ENCODE data around the gene PRICKLE3.

PRICKLE3 gene

DNA sequence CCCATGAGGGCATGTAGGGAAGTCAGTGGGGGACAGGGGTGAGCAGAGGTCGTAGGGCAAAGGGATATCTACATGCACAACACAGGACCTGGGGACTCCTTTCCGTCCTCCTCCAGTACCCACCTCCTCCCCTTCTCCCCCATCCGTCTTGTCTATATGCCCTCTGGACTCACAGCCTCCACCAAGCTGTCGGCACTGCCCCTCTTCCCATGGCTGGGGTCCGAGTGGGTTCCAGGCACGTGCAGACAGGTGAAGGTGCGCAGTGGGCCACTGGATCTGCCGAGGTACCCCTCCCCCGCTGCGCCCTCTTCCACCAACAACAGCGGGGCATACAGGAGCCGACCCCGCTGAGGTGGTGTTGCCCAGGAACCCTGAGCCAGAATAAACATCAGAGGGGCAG is 19.3 kb upstream of the PRICKLE3 start:
- no peak for DNase-seq

DNA sequence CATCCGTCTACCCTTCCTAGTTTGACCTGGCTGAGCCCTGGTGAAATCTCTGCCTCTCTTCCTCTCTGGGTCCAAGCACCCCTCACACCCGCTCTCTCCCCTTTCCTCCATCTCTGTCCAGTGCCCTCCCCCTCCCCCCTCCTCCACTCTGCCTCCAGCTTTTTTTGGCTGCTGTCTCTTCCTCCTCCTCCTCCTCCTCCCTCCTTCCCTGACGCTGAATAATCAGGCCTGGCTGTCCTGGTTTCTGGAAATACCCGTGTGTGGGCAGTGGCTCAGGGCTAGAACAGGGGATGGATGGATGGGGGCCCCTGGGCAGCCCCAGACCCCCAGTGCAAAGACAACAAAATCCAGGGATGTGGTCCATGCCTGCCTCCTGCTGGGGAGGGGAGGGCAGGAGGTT is 18.5 kb upstream of the PRICKLE3 start:
- DNase-seq, result no peak

- DNase-seq, result no peak
Observed at GRCh38 chrX:49204017-49204416, 17.8 kb upstream of the PRICKLE3 start.

GRCh38 chrX:49203536-49203935 is 17.4 kb upstream of the PRICKLE3 start:
- DNase-seq, result no peak

DNA sequence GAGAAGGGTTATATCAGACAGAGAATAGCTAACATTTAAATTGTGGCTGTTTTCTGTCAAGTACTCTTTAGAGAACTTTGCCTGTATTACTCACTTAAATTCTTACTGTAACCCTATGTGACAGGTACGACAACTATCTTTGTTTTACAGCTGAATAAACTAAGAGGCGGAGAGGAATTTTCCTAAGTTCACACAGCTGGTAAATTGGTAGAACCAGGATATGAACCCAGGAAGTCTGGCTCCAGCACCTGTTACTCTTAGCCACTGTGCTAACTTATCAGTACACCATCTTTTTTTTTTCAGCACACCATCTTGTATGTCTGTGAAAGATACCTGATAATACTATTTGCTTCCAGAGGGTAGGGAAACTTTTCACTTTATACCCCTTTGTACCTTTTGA is 15.8 kb upstream of the PRICKLE3 start:
- no peak for DNase-seq

DNA sequence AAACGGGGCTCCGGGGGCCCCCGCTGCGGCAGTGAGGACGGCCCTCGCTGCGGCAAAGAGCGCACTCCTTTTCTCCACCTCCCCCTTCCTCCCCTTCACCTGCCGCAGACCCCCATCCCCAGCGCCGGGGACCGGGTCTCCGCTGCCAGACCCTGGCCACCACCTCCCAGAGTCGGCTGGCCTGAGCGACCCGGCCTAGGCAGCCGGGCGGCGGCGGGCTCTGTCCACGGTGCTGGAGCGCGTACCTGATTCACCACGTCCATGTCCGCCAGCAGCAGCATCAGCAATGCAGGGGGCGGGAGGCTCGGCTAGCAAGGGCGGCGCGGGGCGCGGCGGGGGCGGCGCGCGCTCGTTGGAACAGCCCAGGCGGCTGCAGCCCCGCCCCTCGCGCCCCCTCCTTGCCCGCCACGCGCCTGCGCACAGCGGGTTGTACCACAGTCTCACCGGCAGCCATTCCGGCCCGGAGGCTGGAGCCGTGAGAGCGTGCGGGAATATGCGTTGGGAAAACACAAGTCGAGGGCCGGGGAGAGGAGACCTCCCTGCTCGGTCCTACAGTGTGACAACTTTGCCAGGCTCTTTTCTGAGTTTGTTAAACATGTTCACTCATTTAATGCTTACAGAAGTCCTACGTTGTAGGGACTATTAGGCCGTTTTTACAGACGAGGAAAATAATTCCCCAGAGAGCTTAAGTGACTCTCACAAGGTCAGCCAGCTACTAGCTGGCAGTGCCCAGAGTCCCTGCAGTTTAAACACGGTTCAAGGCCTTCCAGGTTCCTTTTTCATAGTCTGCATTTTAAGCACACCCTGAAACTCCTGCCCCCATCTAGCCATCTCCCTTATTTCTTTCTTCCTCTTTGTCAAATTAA is 14.0 kb upstream of the PRICKLE3 start, which contains the start of gene SYP:
TSS of gene SYP (minus strand) at position 288 of the 866 bp plus-strand sequence. CDS start at position 281, 7 bp downstream.
- peak; percentile 84 for DNase-seq

DNA sequence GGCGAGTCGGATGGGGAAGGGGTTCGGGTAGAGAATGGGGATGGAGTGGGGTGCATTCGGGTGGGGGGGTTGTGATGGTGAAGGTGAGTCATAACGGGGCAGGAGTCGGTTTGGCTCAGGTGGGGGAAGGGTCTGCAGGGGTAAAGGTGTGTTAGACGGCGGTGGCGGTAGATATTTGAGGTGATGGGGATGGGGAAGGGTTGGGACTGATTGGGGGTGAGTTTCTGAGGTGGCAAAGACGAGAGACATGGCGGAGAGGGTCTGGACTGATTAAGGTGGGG is 13.1 kb upstream of the PRICKLE3 start:
- DNase-seq, result no peak

- no peak for DNase-seq
Observed at GRCh38 chrX:49198540-49199314, 12.6 kb upstream of the PRICKLE3 start.

GRCh38 chrX:49197543-49198087 is 11.4 kb upstream of the PRICKLE3 start:
- no peak for DNase-seq

- DNase-seq, result no peak
Observed at GRCh38 chrX:49193542-49193964, 7.4 kb upstream of the PRICKLE3 start.

- DNase-seq, result no peak
Observed at GRCh38 chrX:49192722-49193328, 6.7 kb upstream of the PRICKLE3 start.

DNA sequence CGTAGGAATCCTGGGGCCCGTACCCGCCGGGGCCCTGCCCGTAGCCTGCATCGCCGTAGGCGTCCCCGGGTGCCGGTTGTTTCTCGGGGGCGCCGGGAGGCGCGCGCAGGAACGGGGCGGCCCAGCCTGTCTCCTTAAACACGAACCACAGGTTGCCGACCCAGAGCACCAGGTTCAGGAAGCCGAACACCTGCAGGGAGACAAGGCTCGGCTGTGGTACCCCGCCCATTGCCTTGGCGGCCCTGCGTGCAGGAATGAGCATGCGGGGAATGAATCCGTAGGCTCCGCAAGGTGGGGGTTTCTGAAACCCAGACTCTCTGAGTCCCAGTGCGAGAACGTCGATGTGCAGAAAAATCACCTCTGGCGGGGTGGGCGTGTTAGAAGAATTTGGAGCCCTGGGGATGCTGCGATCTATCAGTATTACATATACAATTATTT is 5.4 kb upstream of the PRICKLE3 start:
- DNase-seq, result no peak

DNA sequence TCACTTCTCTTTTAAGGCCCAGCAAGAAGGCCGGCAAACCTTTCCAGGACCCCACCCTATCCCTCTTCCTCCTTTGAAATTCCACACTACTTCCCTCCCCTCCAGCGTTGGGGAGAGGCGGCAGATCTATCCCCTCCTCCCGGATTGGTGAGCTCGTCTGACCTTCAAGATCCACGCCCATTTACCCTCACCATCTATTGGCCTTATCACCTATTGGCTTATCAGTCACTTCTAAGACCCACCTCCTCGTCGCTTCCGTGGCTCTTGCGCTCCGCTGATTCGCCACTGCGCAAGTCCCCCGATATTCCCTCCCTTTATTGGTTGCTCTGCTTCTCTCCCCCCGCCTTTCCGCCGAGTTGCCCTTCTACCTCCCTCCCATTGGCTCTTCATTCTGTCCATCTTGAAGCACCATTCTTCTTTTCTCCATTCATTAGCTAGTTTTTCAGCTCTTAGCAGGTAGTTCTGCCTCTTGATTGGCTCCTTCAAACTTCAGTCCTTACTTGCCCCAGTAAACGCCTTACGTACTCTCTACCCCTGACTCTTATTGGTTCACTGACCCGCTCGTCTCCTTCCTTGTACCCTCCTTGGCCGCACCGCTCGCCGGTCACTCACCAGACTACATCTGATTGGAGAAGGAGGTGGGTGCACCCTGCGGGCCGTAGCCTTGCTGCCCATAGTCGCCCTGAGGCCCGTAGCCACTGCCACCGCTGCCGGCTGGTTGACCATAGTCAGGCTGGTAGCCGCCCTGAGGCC is 4.8 kb upstream of the PRICKLE3 start:
- DNase-seq, result peak; percentile 48

DNA sequence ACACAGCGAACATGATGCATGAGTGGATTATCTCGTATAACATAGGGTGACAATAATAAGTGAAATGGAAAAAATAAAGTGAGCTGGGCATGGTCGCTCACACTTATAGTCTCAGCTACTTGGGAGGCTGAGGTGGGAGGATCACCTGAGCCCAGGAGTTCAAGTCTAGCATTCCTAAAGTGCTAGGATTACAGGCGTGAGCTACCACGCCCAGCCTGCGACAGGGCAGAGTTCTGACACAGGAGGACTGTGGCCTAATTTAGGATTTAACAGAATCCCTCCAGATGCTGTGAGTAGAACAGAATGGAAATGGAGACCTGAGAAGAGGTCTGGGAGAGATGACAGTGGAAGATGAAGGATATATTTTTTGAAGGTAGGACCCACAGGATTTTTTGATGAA is 3.4 kb upstream of the PRICKLE3 start:
- DNase-seq, result no peak

DNA sequence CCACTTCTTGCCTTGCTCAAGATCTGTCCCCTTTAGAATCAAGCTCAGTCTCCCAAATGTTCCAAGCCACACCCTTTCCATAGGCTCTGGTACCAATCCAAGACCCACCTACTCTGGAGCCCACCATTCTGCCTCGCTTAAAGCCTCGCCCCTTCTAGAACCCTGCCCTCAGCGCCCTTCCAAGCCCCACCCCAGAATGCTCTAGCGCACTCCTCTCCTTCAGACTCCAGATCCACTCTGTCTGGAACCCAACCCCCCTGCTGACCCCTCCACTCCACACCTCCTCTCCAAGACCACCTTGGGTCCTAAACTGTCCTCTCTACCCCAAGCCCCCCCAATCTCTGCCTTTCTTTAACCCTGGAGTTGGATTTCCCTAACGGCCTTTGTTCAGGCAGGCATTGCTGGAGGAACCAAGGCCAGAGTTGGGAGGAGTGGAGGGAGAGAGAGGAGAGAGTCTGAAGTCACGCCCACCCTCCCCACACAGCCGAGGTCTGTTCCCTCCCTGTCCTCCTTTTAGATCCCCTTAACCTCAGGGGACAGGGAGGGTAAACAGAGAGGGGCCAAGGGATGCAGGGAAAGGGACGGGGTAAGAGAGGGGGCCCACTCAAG is 2.4 kb upstream of the PRICKLE3 start:
- DNase-seq, result no peak

DNA sequence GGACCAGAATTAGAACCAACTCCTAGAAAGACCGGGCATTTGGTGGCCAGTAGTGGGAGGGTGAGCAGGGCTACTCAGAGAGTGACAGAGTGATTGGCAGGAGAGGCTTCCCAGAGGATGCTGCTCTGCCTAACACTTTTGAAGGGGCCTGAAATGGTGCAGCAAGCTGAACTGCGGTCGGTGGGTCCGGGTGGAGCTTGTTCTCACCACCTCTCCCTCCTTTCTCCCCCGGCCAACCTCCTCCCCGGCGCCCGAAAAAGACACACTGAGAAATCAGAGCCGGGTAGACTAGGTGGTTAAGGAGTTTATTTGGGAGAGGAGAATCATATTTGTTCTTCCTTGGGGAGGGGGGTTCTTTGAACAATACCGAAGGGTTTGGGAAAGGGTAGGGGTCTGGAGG is 1.4 kb upstream of the PRICKLE3 start:
- no peak for DNase-seq

DNA sequence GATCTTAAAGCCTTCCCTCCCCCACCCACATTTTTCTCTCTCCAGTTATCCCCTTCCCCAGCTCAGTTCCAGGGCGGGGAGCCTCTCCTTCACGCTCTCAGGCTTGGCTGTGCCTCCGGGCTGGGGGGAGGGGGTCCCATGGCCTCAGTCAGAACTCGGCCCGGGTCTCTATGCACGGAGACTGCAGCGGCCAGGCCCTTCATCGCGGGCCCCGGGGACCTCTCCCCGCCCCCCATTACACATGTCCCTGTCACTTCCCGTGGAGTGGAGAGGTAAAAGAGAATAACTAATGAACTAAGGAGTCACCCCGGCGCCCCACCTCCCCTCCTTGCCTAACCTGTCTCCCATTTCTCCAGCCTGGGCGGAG is 838 bp upstream of the PRICKLE3 start:
- no peak for DNase-seq

GRCh38 chrX:49184294-49185281 is 1.6 kb downstream of the PRICKLE3 start:
- no peak for DNase-seq

GRCh38 chrX:49183701-49184281 is 2.4 kb downstream of the PRICKLE3 start:
- DNase-seq, result no peak

- no peak for DNase-seq
Observed at GRCh38 chrX:49179358-49179757, 6.8 kb downstream of the PRICKLE3 start.

GRCh38 chrX:49178537-49178936 is 7.6 kb downstream of the PRICKLE3 start:
- DNase-seq, result no peak
